Osteoblast (primary cell): ENCODE results near the gene PIN1. TPM values are rescaled to one million over a fixed set of nuclear protein-coding genes. Genes with fewer than 3 reads are reported as not detected.

ENCODE experiments used
- DNase-seq: peaks from one replicate; pipeline ENCODE4 v3.0.0; 2011; ENCODE audit warnings: low spot score, mixed read lengths; ENCODE audit not compliant: insufficient read length; ENCODE audit errors: missing footprints
- H2AFZ ChIP-seq: 2 replicates; pipeline ENCODE4 v1.6.0; 2011; ENCODE audit warnings: mild to moderate bottlenecking, low read length
- H3K27ac ChIP-seq: 2 replicates; pipeline ENCODE4 v1.5.1; 2011; ENCODE audit warnings: mild to moderate bottlenecking, low read depth, low read length, moderate library complexity
- H3K27me3 ChIP-seq: 2 replicates; pipeline ENCODE4 v1.6.0; 2012; ENCODE audit warnings: mild to moderate bottlenecking, control low read depth, inconsistent platforms, low read length, moderate library complexity; ENCODE audit not compliant: insufficient read depth
- H3K36me3 ChIP-seq: 2 replicates; pipeline ENCODE4 v1.5.1; 2011; ENCODE audit warnings: mild to moderate bottlenecking, low read length, control low read depth, moderate library complexity; ENCODE audit not compliant: insufficient read depth
- H3K4me1 ChIP-seq: 2 replicates; pipeline ENCODE4 v1.5.1; 2011; ENCODE audit warnings: mild to moderate bottlenecking, low read length, control low read depth, moderate library complexity; ENCODE audit not compliant: insufficient read depth
- H3K4me2 ChIP-seq: 2 replicates; pipeline ENCODE4 v1.6.0; 2011; ENCODE audit warnings: mild to moderate bottlenecking, low read length; ENCODE audit not compliant: insufficient read depth
- H3K4me3 ChIP-seq: fragments of 200-600 bp; sonication (generic); 3 replicates; pipeline ENCODE4 v1.5.1; 2012; ENCODE audit warnings: mild to moderate bottlenecking, low read length, inconsistent platforms; ENCODE audit not compliant: insufficient read depth
- H3K79me2 ChIP-seq: 2 replicates; pipeline ENCODE4 v1.6.0; 2012; ENCODE audit warnings: mild to moderate bottlenecking, low read length, control low read depth, inconsistent platforms; ENCODE audit not compliant: insufficient read depth
- H3K9me3 ChIP-seq: 2 replicates; pipeline ENCODE4 v1.5.1; 2011; ENCODE audit warnings: low read depth, low read length, control low read depth
- H4K20me1 ChIP-seq: 2 replicates; pipeline ENCODE4 v1.6.0; 2012; ENCODE audit warnings: mild to moderate bottlenecking, low read length, control low read depth; ENCODE audit not compliant: insufficient read depth
- CTCF ChIP-seq: IDR thresholded peaks from 2 replicates; pipeline ENCODE4 v1.5.1; 2011; ENCODE audit warnings: mild to moderate bottlenecking, low read depth, low read length, moderate library complexity; ENCODE audit errors: extremely low read depth
- total RNA-seq: library from RNA; depleted of rRNA; stranded (reverse); fragments of >200 nt; gene quantifications from 2 replicates; pipeline ENCODE4 v1.2.3, GENCODE V29; 2012

The PIN1 gene
- total RNA-seq, 1 donor = 62.6 TPM

- H3K27ac ChIP-seq = no peak overlapping the region
- H3K79me2 ChIP-seq = no peaks in the 10 kb centered on the region
- no peaks in the 10 kb centered on the region for H4K20me1 ChIP-seq
- H3K4me2 ChIP-seq = no peak overlapping the region
- no peaks in the 10 kb centered on the region for H3K9me3 ChIP-seq
- no peak overlapping the region for H2AFZ ChIP-seq
- no peaks in the 10 kb centered on the region for H3K27me3 ChIP-seq
- no peak overlapping the region for H3K4me3 ChIP-seq
- H3K36me3 ChIP-seq = no peaks in the 10 kb centered on the region
- no peaks in the 10 kb centered on the region for H3K4me1 ChIP-seq
- DNase-seq = no peak
- TF ChIP-seq CTCF = no peak
These were observed 27.8 kb downstream of the PIN1 start for GRCh38 chr19:9862938-9863337.

- no peaks in the 10 kb centered on the region for H3K9me3 ChIP-seq
- TF ChIP-seq CTCF = no peak
- H3K4me3 ChIP-seq = no peak overlapping the region
- no peaks in the 10 kb centered on the region for H3K36me3 ChIP-seq
- no peaks in the 10 kb centered on the region for H3K4me1 ChIP-seq
- no peak overlapping the region for H3K27ac ChIP-seq
- H3K4me2 ChIP-seq = no peak overlapping the region
- DNase-seq = no peak
- no peak overlapping the region for H2AFZ ChIP-seq
- no peaks in the 10 kb centered on the region for H4K20me1 ChIP-seq
- H3K79me2 ChIP-seq = no peaks in the 10 kb centered on the region
- no peaks in the 10 kb centered on the region for H3K27me3 ChIP-seq
These were observed 28.6 kb downstream of the PIN1 start for GRCh38 chr19:9863759-9864158.

GRCh38 chr19:9865732-9866501, 30.8 kb downstream of the PIN1 start:
- Histone ChIP-seq H2AFZ (no peak overlapping the region), H3K27ac (no peak overlapping the region), H3K27me3 (no peaks in the 10 kb centered on the region), H3K79me2 (no peaks in the 10 kb centered on the region), H3K36me3 (no peaks in the 10 kb centered on the region), H3K9me3 (no peaks in the 10 kb centered on the region), H3K4me2 (no peak overlapping the region), H4K20me1 (no peaks in the 10 kb centered on the region), H3K4me1 (no peaks in the 10 kb centered on the region), H3K4me3 (no peak overlapping the region)
- no peak for TF ChIP-seq CTCF
- no peak for DNase-seq

GRCh38 chr19:9868983-9869617, 34.0 kb downstream of the PIN1 start:
- no peak for TF ChIP-seq CTCF
- Histone ChIP-seq H3K27me3 (no peaks in the 10 kb centered on the region), H3K9me3 (no peaks in the 10 kb centered on the region), H3K4me1 (no peaks in the 10 kb centered on the region), H3K4me3 (no peak overlapping the region), H3K27ac (no peak overlapping the region), H4K20me1 (no peaks in the 10 kb centered on the region), H2AFZ (no peak overlapping the region), H3K4me2 (no peak overlapping the region), H3K79me2 (no peaks in the 10 kb centered on the region), H3K36me3 (no peaks in the 10 kb centered on the region)
- no peak for DNase-seq
